Suprapubic skin (tissue), 4 donors: ENCODE results near the gene ERC2. TPM values are rescaled to one million over a fixed set of nuclear protein-coding genes. Genes with fewer than 3 reads are reported as not detected.

Experiments used
- DNase-seq, 2 donors: peaks; one replicate each; pipeline ENCODE4 v3.0.0-alpha.2; 2019; ENCODE audit warnings: low spot score in 2 of 2
- H3K27ac ChIP-seq: fragments of 200-600 bp; sonication (generic); one replicate; pipeline ENCODE4 v1.5.1; 2019
- H3K27me3 ChIP-seq: fragments of 200-600 bp; sonication (generic); one replicate; pipeline ENCODE4 v1.5.1; 2019
- H3K36me3 ChIP-seq: fragments of 200-600 bp; sonication (generic); one replicate; pipeline ENCODE4 v1.5.1; 2019
- H3K4me1 ChIP-seq: fragments of 200-600 bp; sonication (generic); one replicate; pipeline ENCODE4 v1.5.1; 2019
- H3K4me3 ChIP-seq: fragments of 200-600 bp; sonication (generic); one replicate; pipeline ENCODE4 v1.5.1; 2019; ENCODE audit warnings: mild to moderate bottlenecking
- H3K9me3 ChIP-seq: fragments of 200-600 bp; sonication (generic); one replicate; pipeline ENCODE4 v1.5.1; 2019
- CTCF ChIP-seq, 2 donors: fragments of 200-600 bp in 1 of 2; fragments of 450-650 bp in 1 of 2; sonication (generic) in 1 of 2; IDR thresholded peaks; one replicate each; pipeline ENCODE4 v1.5.1; 2016 to 2019; ENCODE audit warnings: antibody characterized with exemption in 2 of 2, mild to moderate bottlenecking in 1 of 2, moderate library complexity in 1 of 2
- EP300 ChIP-seq: sonication (generic); formaldehyde crosslinking; IDR thresholded peaks from one replicate; pipeline ENCODE4 v1.6.1; 2017; ENCODE audit warnings: antibody characterized with exemption
- POLR2A ChIP-seq, 2 donors: fragments of 450-650 bp; IDR thresholded peaks; one replicate each; pipeline ENCODE4 v1.6.1; 2017; ENCODE audit warnings: antibody characterized with exemption in 2 of 2, mild to moderate bottlenecking in 2 of 2, moderate library complexity in 2 of 2
- POLR2AphosphoS5 ChIP-seq, 3 donors: sonication (generic); formaldehyde crosslinking; IDR thresholded peaks; one replicate each; pipeline ENCODE4 v1.6.1; 2017; ENCODE audit warnings: antibody characterized with exemption in 3 of 3
- WGBS: methylation state at CpG from one replicate; pipeline ENCODE4 v1.1.5; 2018; 5-methylcytosine and 5-hydroxymethylcytosine counted together
- total RNA-seq, 4 donors: library from RNA; depleted of rRNA; stranded (reverse); fragments of >200 nt; gene quantifications; one replicate each; pipeline ENCODE4 v1.1.0, GENCODE V29; 2016

The ERC2 gene
- total RNA-seq, 4 donors from 2014 or later: 0.21 TPM; not detected in 3

GRCh38 chr3:55516392-55517030 is 951.8 kb downstream of the ERC2 start:
- Histone ChIP-seq H3K36me3 (no peaks in the 10 kb centered on the region), H3K27me3 (peaks cover 43% of the 10 kb centered on the region), H3K4me1 (peaks cover 6% of the 10 kb centered on the region), H3K27ac (no peak overlapping the region), H3K9me3 (no peaks in the 10 kb centered on the region), H3K4me3 (no peak overlapping the region)
- 68% methylated on average over 10 of the region's 10 CpGs for WGBS
- no peak for DNase-seq
- TF ChIP-seq EP300 (no peak), CTCF (IDR thresholded peaks at IDR 0.05) (no peak), POLR2A (IDR thresholded peaks at IDR 0.05) (no peak), POLR2AphosphoS5 (IDR thresholded peaks at IDR 0.05) (no peak)

DNA sequence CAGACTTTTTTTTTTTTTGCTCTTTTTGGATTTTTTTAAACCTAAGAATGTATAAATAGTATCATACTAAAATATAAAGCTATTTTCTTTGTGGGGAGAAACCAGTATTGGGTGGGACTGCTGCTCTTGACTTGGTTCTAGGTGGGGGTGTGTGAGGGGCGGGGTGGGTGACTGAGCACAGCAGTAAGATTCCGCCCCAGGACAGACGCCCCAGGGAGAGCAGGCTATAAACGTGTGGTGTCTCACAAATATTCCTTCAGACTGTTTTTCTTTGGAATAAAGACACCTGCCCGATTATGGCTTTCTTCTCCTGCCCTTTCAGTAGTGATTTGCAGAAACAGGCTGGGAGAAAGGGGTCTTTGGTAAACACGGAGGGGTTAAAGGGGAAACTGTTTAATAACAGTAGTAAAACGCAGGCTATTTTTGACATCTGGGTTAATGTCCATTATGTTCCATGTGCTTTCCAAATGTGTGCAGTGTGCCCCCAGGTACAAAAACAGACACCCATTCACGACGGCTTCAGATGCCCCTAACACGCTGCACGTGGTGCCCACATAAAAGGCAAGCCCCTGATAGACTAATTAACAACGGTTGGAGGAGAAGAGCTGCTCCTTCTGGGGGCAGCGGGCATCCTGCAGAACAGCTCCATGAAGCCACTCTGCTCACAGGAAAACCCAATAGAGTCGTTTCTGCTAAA is 952.6 kb downstream of the ERC2 start:
- DNase-seq: no peak
- Histone ChIP-seq H3K27me3 (peaks cover 43% of the 10 kb centered on the region), H3K27ac (no peak overlapping the region), H3K36me3 (no peaks in the 10 kb centered on the region), H3K9me3 (no peaks in the 10 kb centered on the region), H3K4me3 (no peak overlapping the region), H3K4me1 (no peaks in the 10 kb centered on the region)
- no peak for TF ChIP-seq CTCF (IDR thresholded peaks at IDR 0.05)
- no peak for TF ChIP-seq EP300
- no peak for TF ChIP-seq POLR2A (IDR thresholded peaks at IDR 0.05)
- TF ChIP-seq POLR2AphosphoS5 (IDR thresholded peaks at IDR 0.05): no peak
- 42% methylated on average over 14 of the region's 14 CpGs for WGBS

- Histone ChIP-seq H3K9me3 (no peaks in the 10 kb centered on the region), H3K27ac (no peak overlapping the region), H3K4me1 (no peaks in the 10 kb centered on the region), H3K27me3 (peaks cover 45% of the 10 kb centered on the region), H3K4me3 (no peak overlapping the region), H3K36me3 (no peaks in the 10 kb centered on the region)
- WGBS: 90% methylated on average over 3 of the region's 3 CpGs
- TF ChIP-seq POLR2A (IDR thresholded peaks at IDR 0.05): no peak
- DNase-seq: no peak
Measured at GRCh38 chr3:55514962-55515361, 953.3 kb downstream of the ERC2 start.

DNA sequence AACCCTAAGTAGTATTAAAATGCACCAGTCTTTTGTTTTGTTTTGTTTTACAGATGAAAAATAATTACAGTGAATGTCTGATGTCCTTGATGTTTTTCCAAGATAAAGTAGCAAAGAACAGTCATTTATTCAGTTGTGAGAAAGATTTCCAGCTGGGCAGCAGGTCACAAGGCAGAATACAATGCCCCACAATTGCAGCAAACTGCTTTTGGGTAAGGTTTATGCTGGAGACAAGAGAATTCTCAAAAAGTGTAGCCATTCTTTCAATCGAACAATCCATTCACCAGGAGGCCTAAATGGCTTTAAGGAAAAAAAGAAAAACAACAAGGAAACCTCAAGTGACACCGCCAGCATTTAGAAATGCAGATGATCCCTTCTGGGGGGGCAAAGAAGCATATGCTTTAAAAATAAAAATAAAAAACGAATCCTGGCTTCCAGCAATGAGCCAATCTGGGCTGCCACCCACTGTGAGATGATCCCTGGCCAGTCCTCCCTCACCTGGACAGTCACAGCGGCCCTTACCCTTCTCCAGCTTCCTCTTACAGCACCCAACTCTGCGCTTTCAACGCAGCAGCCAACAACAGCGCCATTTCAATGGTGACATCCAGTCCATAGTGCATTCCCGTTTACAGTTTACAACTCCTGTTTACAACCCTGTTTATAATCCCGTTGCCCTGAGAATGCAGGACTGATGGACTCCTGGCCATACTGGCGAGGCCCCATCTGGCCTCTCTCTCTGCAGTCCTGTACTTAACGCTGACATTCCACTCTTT is 955.5 kb downstream of the ERC2 start:
- Histone ChIP-seq H3K9me3 (no peaks in the 10 kb centered on the region), H3K36me3 (no peaks in the 10 kb centered on the region), H3K4me1 (no peaks in the 10 kb centered on the region), H3K4me3 (no peak overlapping the region), H3K27me3 (peaks cover 45% of the 10 kb centered on the region), H3K27ac (no peak overlapping the region)
- no peak for DNase-seq
- TF ChIP-seq EP300: no peak
- no peak for TF ChIP-seq POLR2A (IDR thresholded peaks at IDR 0.05)
- no peak for TF ChIP-seq CTCF (IDR thresholded peaks at IDR 0.05)
- TF ChIP-seq POLR2AphosphoS5 (IDR thresholded peaks at IDR 0.05): no peak
- 77% methylated on average over 11 of the region's 11 CpGs for WGBS

- 51% methylated on average over 7 of the region's 7 CpGs for WGBS
- no peak for DNase-seq
Measured at GRCh38 chr3:55511895-55512570, 956.2 kb downstream of the ERC2 start.

More at GRCh38 chr3:55511895-55512570, 956.2 kb downstream of the ERC2 start:
- H3K9me3 ChIP-seq: no peaks in the 10 kb centered on the region
- TF ChIP-seq EP300 (no peak), CTCF (IDR thresholded peaks at IDR 0.05) (no peak), POLR2AphosphoS5 (IDR thresholded peaks at IDR 0.05) (no peak), POLR2A (IDR thresholded peaks at IDR 0.05) (no peak)
- H3K4me3 ChIP-seq: no peak overlapping the region
- peaks cover 46% of the 10 kb centered on the region for H3K27me3 ChIP-seq
- no peaks in the 10 kb centered on the region for H3K36me3 ChIP-seq
- H3K4me1 ChIP-seq: no peaks in the 10 kb centered on the region
- H3K27ac ChIP-seq: no peak overlapping the region
